Renal pelvis (tissue), 4 donors: ENCODE measurements around the gene BEND7. TPM values are rescaled to one million over a fixed set of nuclear protein-coding genes. Genes with fewer than 3 reads are reported as not detected.

Experiments used
- DNase-seq: peaks from one replicate; pipeline ENCODE4 v3.0.0-alpha.2; 2013
- polyA plus RNA-seq, 3 donors: library from polyadenylated mRNA; unstranded; fragments of 120-200 nt; gene quantifications; one replicate each; pipeline ENCODE4 v1.2.1, GENCODE V29; 2013; ENCODE audit not compliant: insufficient read length in 3 of 3

Gene BEND7
- polyA plus RNA-seq, 3 donors: 28.4 to 45.3 (median 37.0) TPM

DNA sequence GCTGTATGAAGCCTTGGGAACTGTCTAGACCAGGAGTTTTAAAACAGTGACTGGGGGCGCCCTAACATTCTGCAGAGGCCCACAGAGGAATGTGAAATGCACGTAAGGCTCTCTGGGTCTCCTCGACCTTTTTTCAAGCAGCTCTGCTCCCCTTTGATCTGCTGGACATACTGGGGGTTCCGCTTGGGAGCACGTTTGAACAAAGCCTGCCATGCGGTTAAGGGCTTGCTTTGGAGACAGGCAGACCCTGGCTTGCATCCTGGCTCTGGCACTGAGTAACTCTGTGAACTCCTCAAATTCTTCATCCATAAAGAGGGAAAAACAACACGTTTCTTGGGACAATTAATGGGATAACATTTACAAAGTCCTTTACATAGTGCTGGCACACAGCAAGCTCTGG is 7.8 kb downstream of the BEND7 start:
- no peak for DNase-seq

DNA sequence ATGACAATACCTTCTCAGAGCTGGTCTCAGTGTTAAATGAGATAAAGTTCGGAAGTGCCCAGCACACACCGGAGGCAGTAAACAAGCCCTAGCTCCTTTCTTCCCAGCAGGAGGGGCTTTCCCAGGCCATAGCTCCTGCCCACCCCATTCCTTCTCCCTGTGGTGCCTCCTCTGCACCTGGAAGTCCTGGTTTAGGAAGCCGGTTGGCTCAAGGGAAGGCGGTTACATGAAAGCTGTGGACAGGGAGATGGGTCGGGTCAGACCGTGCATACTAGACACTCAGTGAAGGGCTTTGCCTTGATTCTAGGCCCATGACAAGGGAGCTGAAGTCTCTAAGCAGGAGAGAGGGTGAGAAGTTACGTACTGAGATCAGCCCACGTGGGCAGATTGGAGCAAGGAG is 8.6 kb downstream of the BEND7 start:
- no peak for DNase-seq

GRCh38 chr10:13518076-13518692 is 10.6 kb downstream of the BEND7 start:
- DNase-seq: no peak

- no peak for DNase-seq
These were observed 11.1 kb downstream of the BEND7 start for GRCh38 chr10:13517675-13518074.

DNA sequence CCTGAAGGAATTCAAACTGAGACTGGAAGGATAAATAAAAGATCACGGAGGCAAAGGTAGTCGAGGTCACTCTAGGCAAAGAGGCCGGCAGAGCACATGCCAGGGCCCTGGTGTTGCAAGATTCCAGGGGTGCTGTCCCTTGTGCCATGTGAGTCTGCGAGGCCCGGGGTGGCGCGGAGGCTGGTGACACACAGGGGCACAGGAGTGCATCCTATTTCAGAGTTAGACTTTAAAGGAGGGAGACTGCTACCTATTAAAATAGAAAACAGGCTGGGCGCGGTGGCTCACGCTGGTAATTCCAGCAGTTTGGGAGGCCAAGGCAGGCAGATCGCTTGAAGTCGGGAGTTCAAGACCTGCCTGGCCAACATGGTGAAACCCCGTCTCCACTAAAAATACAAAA is 12.6 kb downstream of the BEND7 start:
- DNase-seq: no peak

DNA sequence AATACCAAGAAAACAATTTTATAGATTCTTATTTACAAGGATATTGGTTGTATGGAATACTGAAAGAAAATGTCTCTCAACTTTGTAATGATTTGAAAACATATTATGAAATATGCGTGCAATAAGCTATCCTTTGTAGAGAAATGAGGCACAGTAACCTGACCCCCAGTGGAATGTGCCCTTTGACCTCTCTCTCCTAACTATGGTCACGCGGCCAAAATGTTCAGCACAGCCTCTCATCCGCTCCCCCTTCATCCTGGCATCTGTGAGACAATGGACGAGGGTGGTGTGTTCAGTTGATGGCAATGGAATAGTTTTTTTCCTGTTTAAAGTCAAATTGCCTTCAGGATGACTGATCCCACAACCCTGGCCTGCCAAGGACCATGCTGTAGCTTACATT is 13.3 kb downstream of the BEND7 start:
- no peak for DNase-seq

DNA sequence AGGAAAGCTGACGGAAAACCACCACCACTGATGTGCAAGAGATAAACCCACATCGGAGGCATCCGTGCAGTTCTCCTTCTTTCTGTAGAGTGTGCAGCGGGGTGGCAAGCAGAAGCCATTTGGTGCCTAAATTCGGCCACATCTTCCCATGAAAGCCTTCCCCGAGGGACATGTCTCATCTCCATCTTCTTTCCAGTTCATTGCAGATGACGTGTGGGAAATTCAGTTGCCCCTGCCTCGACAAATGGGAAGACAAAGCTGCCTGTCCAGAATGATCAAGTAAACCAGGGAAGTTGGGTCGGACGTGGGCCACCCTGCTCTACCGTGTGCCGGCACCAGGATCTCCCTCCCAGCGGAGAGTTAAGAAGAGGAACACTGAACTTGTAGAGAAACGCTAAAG is 14.5 kb downstream of the BEND7 start:
- DNase-seq: no peak

GRCh38 chr10:13512564-13512963 is 16.2 kb downstream of the BEND7 start:
- no peak for DNase-seq

GRCh38 chr10:13511409-13511808 is 17.4 kb downstream of the BEND7 start:
- DNase-seq: no peak

GRCh38 chr10:13505052-13505680 is 23.6 kb downstream of the BEND7 start:
- peak; percentile 30 for DNase-seq

GRCh38 chr10:13503745-13504463 is 24.9 kb downstream of the BEND7 start:
- DNase-seq: no peak

- no peak for DNase-seq
These were observed 26.4 kb downstream of the BEND7 start for GRCh38 chr10:13502380-13502779.

DNA sequence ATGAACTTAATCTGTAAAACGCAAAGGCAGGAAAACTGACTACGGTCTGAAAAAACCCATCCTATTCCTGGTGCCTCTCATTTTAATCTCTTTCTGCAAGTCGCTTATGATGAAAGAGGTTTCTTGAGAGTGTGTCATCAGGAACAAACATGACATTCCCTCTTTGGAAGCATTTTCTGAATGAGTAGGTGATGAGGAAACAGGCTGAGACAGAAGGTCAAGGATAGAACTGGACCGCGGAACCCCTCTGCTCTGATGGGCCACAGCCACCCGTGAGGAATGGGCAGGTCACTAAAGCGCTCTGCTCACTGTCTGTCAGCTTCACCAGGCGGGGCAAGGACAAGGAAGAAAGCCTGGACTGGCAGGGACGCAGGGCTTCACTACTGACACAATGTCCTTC is 28.6 kb downstream of the BEND7 start:
- no peak for DNase-seq

DNA sequence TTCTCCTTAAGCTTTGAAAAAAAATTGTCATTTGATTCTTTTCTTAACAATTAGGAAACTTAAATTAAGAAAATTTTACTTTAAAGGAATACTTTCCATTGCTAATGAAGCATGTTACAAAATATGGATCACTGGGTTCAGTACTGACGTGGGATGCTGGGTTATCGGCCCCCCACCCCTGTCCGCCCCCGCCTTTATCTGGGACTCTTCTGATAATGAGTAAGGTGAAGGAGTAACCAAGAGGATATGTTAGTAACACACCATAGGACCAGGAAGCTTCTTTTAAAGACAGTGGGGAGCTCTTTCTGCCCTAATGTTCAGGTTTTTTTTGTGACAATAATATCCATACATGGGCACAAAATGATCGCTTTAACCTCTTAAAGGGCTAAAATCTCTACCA is 29.7 kb downstream of the BEND7 start:
- DNase-seq: no peak

DNA sequence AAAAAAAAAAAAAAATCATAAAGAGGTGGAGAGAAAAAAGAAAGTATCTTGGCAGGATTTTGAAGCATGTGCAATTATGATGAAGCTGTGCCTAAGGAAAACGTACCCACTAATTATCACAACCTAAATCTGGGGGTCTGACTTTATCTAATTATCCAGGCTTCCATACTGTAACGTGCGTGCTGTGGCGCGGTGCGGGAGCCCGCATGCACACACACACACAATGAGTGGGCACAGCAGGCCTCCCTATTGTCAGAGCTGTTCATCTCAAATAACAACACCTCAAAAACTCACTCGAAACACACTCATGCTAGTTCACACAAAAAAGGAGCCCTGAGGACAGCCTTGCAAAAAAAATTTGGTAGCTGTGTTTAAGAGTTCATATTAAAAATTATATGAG is 31.9 kb downstream of the BEND7 start:
- no peak for DNase-seq

DNA sequence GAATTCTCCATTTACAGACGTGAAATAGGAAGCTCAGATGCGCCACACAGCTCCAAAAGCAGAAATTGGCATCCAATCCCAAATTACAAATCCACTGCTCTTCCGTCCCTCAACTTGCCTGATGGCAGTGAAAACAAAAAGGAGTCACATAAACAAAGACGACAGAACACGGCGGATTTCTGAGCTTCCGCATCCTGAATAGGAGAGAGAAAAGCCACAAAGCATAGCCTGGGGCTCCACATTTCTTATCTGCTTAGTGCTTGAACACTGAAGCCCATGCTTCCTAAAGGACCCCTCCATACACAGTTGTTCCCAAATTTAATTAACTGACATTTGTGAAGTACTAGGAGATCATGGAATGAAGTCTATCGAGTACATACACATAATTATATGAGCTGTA is 32.6 kb downstream of the BEND7 start:
- DNase-seq: no peak

DNA sequence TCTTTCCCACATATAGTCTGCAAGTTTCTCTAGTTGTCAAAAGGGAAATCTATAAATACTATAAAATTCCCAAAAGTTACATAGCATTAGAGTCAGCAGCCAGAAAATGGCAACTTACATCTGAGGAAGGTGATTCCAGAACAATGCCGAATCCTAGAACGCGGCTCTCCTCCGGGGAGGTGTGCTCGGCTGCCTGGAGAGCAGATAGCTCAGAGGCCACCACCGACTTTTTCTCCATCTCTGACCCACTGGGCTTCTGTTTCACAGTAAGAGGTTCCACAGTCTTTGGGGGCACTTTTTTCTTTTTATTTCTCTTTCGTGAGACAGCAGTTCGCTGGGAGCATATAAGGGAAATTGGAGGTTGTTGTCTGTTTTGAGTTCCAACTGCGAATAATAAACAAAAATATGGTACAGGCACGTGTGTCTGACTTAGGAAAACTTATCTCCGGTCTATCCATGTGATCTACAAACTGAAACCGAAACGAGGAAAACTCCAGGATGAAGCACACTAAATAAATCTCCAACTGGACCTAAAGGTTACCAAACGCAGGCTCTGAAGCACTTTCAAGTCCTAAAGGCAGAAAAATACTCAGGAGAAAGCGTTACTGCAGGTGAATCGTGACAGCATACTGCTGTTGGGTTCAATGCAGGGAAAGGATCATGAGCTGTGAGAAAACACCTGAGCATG is 36.2 kb downstream of the BEND7 start:
- DNase-seq: no peak

DNA sequence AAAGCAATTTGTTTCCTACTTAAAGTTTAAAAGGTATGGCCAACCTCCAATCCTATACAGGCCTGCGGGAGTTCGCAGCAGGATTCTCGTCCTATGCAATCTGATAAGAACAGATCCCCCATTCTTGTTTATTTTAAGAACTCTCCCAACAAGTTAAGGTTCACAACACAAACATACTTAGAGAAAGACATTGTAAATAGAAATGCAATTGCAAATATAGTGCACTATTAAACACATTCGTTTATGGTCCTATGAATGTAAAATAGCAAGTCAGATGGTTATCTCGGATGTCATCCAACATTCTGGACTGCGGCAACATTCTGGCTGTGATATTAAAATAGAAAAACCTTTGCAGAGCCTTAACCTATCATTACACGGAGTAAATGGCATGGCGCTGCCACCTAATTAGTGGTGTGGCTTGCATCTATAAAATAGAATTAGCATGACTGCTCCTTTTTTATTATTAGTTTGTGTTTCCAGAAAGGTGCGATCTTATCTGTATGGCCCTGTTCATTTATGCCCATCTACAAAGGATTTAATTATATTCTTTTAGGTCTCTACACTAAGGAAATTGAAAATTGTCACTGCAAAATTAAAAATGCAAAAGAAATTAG is 37.0 kb downstream of the BEND7 start:
- DNase-seq: no peak

GRCh38 chr10:13490503-13490902 is 38.3 kb downstream of the BEND7 start:
- no peak for DNase-seq

GRCh38 chr10:13489035-13489599 is 39.7 kb downstream of the BEND7 start:
- no peak for DNase-seq

- DNase-seq: no peak
These were observed 43.2 kb downstream of the BEND7 start for GRCh38 chr10:13485623-13486022.

- DNase-seq: no peak
These were observed 44.9 kb downstream of the BEND7 start for GRCh38 chr10:13483951-13484350.
